ENCODE measurements around the gene EEF1G.
"Not testable (repeated sequence)": the region's sequence is repeated elsewhere in the genome, so short reads cannot be mapped to it uniquely, and the experiment has no call there.

EEF1G gene

DNA sequence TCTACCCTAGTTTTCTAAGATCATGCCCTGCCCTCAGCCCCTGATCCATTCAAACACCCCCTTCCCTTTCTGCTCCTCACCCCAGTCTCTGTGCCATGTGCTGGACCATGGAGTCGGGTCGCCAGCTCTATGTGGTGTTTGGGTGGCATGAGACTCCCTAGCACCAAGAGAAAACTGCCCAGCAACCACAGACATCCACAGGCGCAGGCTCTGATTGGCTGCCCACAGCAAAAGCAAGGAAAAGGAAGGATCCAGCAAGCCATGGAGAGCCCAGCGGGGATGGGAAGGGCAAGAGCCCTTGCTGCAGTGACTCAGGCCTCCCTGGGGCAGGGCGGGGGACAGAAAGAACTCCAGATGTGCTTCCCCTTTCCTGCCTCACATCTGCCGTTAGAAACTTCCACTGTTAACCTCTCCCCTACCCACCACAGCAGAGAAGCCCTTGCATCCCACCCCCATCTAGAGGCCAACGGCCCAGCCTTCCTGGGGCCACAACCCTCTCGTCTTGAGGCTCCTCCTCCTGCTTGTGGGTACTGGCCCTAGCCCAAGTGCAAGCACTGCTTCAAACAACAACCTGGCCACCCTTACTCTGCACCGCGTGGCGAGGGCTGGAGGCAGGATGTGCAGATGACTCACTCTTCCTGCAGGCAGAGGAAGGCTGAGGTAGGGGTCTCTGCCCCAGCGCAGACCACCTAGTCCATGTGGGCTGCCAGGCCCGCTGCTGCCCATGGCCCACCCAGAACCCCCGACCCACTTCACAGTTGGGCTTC, 17.4 kb downstream of the EEF1G start:
- peak in 2 of 3 experiments; percentile 69 to 72 for DNase-seq (ENCODE audit: low read depth in 2 of 3, low spot score in 2 of 3)

DNA sequence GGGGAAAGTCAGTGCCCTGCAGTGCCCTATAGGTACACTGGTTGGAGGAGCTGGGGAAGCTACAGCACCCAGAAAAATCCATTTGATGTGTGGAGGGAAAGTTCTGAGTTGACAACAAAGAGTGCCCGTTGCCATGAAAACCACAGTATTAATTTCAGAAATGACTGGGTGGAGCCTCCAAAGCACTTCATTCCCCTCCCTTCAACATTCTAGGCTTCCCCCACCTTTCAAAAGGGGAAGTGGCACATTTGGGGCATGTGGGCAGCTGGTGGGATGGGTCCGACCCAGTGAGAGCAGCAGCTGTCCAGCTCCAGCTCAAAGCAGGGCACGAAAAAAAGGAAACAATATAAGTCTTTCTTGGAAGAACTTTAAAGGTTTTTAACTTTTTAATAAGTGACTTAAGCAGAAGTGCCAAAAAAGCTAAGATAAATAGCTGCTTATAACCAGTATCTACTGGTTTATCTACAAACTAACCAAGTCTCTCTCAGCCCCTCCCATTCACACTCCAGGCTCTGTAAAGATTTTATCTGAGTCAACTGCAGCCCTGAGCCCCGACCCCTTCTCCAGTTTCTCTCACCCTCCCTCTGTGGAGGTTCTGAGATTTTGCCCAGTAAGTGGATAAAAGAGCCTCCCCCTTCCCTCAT, 18.1 kb downstream of the EEF1G start:
- no peak for DNase-seq (ENCODE audit: low read depth in 2 of 3, low spot score in 2 of 3)

DNA sequence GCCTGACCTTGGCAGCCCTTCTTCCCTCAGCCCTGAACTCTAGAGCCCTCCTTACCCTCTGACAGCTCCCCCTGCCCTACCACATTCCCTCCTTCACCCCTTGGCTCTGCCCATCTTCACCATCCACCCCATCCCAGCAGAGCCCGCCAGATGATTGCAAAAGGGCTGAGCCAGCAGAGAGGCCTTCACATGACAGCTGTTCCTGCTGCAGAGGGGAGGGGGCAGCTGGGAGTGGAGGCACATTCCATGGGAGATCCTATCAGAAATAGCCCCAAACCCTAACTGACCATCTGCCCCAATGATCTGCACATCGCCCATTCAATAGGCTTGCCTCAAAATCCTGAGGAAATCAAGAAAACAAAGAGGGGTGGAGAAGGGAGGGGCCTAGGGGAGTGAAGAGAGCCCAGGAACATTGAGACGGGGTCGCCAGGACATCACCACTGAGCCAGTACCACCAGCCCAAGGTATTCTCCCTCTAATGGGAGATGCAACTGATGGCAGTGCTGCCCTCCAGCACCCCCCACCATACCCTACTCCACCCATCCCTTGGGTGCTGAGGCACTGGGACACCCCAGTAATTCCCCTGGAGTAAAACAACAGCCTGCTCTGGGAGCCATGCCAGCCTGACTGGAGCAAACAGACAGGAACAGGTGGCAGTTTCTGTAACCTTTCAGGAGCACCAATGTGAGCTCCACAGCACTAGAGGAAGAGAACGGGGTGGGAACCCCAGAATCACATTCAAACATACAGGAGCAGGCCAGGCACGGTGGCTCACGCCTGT, 19.1 kb downstream of the EEF1G start:
- DNase-seq (ENCODE audit: low read depth in 2 of 3, low spot score in 2 of 3) = no peak

DNA sequence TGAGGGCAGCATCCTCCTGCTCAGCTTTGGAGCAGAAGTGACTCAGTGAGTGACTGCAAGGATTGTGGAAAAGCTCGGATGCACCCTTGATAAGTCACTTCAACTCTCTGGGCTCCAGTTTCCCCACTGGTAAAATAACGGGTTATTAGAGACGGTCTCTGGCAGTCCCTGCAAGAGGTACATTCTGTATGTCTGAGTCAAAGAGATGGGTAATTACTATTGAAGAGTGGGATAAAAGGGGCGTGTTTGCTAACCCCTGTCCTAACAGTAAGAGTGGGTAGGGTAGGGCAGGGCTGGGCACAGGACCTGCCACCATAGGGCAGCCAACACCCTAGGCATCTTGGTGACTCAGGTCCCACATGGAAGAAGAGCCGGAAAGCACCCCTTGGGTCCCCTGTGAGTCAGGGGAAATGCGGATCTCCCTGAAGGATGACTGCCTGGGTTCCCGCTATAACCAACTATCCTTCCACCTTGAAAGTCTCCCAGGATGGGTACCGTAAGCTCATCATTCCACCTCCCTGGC, 19.8 kb downstream of the EEF1G start:
- DNase-seq (ENCODE audit: low read depth in 2 of 3, low spot score in 2 of 3) = no peak

DNA sequence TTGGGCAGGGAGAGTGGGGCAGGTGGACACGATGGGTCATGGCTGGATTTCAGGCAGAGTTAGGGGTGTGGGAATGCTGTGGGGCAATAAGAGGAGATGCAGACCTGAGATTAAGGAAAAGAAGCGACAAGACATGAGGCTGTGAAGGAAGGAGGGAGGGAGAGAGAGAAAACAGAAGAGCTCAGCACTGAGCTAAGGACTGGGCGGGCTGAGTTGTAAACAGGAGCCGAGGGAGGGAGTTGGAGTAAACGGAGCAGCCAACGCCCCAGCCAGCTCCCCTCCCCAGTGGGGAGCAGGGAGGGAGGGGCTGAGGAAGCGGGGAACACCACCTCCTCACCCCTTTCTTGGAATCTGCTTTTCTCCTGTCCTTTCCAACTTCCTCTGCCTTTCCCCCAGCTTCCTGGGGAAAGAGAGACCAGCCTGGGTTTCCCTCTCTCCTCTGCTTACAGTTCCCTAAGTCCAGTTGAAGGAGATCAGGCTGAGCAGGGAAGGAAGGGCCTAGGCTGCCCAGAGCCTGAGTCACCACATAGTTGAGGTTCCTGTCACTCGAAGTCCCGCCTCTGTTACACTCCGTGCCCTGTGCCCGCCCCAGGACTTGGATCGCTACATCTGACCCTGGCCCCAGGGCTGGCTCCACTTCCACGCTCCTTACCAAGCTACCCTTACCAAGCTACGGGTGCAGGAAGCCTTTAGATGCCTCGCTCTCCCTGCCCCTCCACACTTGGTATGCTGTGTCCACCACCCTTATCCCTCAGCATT, 20.4 kb downstream of the EEF1G start:
- no peak for DNase-seq (ENCODE audit: low read depth in 2 of 3, low spot score in 2 of 3)

DNA sequence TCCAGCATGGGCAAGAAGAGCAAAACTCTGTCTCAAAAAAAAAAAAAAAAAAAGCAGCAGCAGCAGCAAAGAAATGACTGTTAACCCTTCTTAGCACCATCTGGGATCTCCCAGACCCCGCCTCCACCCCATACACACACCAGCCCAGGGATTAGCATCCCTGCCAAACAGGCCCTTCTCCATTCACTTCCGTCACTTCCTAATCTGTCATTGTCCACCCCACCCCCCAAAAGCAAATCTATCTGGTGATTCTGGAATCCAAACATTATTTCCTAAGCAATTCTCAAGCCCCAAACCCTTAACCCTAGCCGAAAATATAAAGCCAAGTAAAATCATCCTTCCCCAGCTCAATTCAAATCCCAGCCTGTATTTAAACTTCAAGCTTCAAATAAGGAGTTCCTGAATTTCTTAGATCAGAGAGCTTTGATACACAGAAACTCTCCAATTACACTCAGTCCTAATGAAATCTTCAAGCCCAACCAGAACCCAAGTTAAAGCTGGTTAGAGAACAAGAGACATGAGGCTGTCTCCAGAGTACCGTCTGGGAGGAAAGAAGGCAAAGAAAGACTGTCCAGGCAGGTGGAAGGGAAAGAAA, 21.1 kb downstream of the EEF1G start:
- no peak for DNase-seq (ENCODE audit: low read depth in 2 of 3, low spot score in 2 of 3)

DNA sequence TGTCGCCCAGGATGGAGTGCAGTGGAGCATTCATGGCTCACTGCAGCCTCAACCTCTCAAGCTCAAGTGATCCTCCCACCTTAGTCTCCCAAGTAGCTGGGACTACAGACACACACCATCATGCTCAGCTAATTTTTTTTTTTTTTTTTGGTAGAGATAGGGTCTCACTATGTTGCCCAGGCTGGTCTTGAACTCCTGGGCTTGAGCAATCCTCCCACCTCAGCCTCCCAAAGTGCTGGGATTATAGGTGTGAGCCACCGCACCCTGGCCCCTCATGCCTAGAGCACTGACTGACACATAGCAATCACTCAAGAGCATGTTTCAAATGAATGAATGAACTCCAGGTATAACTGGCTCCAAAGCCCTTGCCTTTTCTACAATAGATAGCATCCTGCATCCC, 23.2 kb downstream of the EEF1G start:
- not testable (repeated sequence) for DNase-seq (ENCODE audit: low read depth in 2 of 3, low spot score in 2 of 3)

DNA sequence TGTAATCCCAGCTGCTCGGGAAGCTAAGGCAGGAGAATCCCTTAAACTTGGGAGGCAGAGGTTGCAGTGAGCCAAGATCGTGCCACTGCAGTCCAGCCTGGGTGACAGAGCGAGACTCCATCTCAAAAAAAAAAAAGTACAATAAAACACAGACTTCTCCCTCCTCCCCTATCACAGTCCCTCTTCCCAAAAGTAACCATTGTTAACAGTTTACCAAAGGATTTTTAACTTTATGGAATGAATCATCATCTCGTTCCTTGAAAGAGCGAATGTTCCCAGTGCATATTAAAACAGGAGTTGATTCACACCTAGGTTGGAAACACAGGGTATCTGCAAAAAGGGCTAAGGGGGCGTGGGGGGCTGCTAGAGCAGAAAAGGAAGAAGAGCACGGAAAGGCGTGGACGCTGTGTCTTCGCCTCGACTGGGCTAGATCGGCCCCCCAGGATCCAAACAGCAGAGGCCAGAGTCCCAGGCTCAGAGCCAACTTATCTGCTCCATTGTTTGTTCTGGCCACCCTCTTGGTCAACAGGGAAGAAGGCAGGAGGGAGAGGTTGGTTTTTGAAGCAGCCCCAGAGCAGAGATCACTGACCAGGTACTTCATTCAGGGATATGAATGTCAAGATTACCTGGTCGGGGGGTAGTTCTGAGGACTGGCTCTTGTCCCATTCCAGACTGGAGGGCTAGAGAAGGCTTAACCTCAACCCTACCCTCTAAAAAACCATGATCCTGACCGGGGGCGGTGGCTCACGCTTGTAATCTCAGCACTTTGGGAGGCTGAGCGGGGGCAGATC, 25.0 kb downstream of the EEF1G start:
- DNase-seq (ENCODE audit: low read depth in 2 of 3, low spot score in 2 of 3) = no peak

DNA sequence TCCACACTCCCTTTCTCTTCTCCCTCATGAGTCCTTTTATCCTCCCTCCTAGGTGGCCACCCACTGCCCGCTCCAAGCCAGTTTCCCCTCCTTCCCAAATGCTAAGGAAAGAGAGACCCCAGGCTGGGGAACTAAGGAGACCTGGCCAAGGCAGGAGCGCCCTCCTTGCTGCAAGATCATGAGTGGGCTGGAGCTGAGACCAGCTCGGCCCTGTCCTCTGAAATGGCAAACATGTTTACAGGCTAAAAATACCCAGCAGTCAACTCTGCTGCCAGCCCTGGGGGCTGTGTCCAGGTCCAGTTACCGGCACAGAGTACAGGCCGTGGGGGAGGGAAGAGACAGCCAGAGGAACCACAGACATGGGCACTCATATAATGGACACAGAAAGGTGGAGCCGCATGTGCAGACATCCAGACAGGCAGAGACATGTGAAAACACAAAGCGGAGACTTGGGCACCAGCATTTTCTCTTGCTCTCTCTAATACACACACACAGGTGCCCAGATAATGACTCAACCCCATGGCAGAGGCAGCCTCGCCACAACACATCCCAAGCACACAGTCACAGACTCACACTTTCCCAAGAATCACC, 25.9 kb downstream of the EEF1G start:
- no peak for DNase-seq (ENCODE audit: low read depth in 2 of 3, low spot score in 2 of 3)

DNA sequence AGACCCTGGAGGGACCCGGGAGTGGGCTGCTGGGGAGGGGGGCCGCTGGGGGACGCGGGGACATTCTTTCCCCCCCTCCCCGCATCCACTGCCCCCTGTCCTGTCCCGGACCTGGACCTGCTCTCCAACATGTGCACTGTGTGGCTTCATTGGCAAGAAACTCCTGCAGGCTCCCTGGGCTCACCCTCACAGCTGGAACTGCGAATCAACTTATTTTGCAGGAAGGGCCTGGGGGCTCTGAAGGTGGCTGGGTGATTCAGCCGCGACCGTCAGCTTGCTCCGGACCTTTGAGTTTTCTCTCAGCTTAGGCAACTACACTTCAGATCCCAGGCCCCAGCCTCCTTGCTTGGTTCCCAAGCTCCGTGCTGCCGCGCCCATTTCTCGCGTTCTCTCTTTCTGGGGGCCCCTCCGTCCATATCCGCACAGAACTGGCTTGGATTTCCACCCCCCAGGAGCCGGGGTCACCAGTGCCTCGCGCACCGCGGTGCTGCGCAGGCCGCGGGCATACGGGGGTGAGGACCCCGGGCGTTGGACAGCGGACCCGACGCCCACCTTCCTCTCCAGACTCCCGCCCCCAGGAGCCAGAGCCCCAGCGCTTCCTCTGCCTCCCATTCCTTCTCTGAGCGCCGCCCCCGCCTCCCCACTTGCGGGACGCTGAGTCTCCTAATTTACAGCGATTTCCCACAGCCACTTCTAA, 26.6 kb downstream of the EEF1G start:
- DNase-seq (ENCODE audit: low read depth in 2 of 3, low spot score in 2 of 3) = no peak

DNA sequence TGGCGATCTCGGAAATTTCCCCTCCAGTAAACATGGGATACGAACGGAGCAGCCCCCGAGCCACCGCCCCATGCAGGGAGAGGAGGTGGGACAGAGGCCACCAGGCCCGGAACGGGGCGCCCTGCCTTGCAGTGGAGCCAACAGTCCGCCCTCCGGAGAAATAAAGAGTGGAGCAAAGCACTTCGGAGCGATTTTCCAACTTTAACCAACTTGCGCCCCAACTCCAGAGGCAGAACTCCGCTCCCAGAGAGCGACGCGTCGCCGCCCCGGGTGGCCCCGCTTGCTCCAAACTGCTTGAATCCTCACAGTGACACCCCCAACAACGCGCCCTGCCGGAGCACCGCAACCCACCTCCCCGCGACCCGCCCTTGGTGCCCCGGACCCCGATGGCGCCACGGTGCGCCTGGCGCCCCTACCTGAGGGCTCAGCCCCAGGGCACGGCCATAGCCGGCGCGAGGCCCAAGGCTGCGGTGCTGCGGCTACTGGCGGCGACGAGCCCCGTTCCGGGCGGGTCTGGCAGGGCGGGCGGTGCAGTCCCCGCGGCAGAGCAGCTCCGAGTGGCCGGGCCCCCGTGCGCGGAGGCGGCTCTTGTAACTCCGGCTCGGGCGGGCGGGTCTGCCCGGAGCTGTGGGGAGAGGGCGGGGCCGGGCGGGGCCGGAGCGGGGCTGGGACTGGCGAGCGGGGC, 27.3 kb downstream of the EEF1G start, which contains the start of gene AHNAK:
Gene AHNAK (minus strand): TSS at position 563 of the 685 bp plus-strand sequence. CDS start 10,708 bp downstream, outside the sequence.
- peak in 1 of 3 experiments; percentile 50 for DNase-seq (ENCODE audit: low read depth in 2 of 3, low spot score in 2 of 3)

DNA sequence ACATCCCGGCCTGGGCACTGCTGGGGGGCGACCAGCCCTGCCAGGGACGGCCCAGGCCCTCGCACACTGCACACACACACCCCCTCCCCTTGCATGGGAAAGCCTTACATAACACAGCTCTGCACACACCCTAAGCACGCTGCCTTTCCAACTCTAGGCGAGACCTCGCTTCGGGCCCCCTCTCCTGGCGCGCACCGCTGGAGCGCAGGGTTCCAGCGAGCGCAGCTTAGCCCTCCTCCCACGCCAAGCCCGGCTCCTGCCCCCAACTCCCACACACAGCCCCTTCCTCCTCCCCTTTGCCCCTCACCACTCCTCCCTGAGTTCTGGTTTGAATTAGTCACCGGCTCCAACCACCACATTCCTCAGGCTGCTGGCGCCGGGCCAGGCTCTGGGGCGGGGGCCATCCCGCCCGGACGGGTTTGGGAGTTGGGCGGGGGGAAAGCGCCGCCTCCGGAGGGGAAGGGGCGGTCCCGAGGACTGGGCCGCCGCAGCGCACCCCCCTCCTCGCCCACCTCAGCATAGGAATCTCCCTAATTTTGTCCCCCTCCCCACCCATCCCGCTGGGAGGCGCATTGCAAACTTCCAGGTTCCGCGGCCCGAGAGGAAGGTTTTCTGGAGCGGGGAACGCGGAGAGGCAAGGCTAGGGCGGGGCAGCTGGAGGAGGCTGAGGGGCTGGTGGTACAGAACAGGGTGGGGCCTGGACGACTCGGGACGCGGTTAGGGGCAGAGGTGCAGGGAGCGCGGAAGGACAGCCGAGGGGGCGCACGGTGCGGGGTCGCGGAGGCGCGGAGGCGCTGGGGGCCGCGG, 28.1 kb downstream of the EEF1G start:
- peak in 1 of 3 experiments; percentile 40 for DNase-seq (ENCODE audit: low read depth in 2 of 3, low spot score in 2 of 3)

DNA sequence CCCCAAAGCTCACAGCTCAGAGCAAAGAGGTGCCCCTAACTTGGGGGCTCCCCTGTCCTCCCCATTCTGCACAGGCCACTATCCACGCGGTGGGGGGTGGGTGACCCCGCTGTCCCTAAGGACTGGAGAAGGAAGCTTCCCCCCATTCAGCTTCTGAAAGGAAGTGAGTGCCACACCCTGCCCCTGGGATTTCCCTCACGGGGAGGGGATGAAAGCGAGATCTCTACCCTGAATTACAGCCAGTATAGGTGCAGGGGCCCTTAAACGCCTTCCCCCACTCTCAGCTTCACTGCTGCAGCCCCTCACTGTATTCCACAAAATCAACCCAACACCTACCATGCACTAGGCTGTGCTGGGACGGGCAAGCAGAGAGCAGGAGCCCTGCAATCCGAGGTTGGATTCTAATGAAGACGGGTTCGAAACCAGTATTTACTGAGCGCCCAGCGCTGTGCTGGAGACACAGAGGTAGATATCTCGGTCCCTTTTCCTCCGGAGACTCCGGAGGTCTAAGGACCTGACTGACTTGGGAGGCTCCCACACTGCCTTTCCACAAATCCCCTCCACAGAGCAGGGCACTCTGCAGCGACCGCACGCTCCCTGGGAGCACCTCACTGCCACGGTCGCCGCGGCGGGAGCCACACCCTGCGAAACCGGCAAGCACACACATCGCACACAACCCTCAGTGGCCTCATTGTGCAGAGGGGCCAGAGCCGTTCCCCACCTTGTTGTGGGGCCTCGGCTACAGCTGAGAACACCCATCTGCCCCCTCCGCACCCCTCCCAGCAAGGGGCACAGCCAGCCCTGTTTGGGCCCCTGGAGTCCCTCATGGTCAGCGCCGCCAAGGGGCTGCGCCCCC, 28.9 kb downstream of the EEF1G start:
- DNase-seq (ENCODE audit: low read depth in 2 of 3, low spot score in 2 of 3) = no peak

DNA sequence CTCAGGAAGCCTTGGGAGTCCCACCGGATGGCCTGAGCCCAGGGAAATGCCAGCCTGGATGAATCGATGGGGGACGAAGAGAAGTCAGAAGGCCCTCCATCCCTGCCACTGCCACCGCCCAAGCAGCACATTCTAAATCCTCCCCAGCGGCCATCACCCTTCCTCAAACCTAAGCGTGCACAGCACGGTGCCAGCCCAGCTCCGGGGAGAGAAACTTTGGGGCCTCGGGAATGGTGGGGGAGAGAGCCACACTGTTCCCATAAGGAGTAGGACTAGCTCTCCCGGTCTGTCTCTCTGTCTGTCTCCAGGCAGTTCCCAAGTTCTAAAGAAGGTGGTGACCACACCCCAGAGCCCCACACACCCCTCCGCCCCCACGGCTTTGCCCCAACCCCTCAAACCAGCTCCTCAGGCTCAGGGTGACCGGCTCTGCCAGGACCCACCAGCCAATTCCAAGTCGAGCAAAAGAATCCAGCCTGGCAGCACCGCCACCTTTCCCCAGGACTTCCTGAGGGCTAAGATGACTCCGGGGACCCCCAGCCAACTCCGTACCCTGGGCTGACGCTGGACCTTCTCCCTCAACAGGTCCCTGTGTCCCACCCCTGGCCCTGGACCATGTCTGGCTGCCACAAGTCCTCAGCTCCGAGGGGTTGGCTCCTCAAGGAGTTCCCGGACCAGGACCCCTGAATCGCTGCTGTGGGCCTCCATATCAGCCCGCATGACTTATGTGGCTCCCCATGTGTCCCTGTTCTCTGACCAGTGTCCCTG, 29.8 kb downstream of the EEF1G start:
- DNase-seq (ENCODE audit: low read depth in 2 of 3, low spot score in 2 of 3) = no peak

DNA sequence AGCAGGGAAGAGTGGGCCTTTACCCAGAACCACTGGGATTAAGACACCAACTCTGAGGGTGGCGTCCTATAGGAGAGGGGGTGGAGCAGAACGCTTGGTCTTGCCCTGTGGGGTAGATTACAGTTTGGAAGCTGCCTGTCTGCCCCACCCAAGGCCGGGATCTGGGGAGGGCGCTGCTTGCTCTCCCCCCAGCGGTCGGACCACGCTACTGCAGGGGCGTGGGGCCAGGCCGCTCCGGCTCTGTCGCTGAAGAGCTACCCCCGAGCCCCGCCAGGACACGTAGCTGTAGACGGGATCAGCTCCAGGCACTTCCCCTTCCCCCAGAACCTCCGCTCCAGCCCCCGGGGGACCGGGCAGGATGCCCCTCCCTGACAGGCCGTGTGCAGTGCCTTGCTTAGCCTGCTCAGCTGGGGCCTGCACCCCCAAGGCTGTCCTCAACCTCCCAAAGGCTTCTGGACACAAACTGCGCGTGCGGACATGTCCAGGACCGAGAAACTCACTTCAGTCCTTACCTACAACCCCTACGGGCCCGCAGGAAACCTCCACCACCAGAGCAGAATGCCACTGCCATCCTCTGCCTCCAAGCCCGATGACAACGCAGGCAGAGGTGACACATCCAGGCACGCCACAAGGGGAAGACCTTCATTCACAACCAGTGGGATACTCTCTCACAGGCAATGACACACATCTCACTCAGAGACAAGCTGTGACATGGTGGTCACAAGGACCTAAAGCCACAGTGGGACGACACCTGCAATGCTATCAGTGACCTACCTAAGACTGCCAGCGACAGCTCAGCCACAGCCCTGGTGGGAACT, 30.7 kb downstream of the EEF1G start:
- peak in 1 of 3 experiments; percentile 49 for DNase-seq (ENCODE audit: low read depth in 2 of 3, low spot score in 2 of 3)

Data from activated CD8-positive, alpha-beta memory T cell treated with anti-CD3 and anti-CD28 coated beads for 48 hours (primary cell).